OCI-LY3 (cell line): ENCODE data around the gene CDT1.

Source experiments
- CTCF ChIP-seq: fragments of 200-600, 300-600 bp; sonication (generic); IDR thresholded peaks from 2 replicates; pipeline ENCODE4 v1.5.1; 2014; ENCODE audit warnings: antibody characterized with exemption, low read length, low read depth
- EZH2phosphoT487 ChIP-seq: fragments of 200-600 bp; shearing (Covaris generic); IDR thresholded peaks from 2 replicates; pipeline ENCODE4 v1.6.1; 2018; ENCODE audit warnings: antibody characterized with exemption, mixed run types, low read depth

- TF ChIP-seq CTCF (no peak), EZH2phosphoT487 (no peak)
These were observed 7.3 kb upstream of the CDT1 start for GRCh38 chr16:88796278-88796677.
